Small intestine (tissue), 7 donors: Measurements from ENCODE around the gene KIF1B. TPM values are rescaled to one million over a fixed set of nuclear protein-coding genes. Genes with fewer than 3 reads are reported as not detected.

Experiments used
- DNase-seq, 2 donors: peaks; one replicate each; pipeline versions ENCODE4 v3.0.0 to v3.0.0-alpha.2; 2013
- FAIRE-seq: peaks from 2 replicates; lab custom pipeline; 2012; peaks lifted over from hg19 to GRCh38; lab: Jason Lieb, UNC
- H3K27ac ChIP-seq, 3 donors: one replicate each; pipeline ENCODE4 v1.5.1; 2013; ENCODE audit warnings: low read length in 2 of 3, mild to moderate bottlenecking in 2 of 3, control low read depth in 1 of 3, inconsistent platforms in 1 of 3, low read depth in 1 of 3, moderate library complexity in 1 of 3
- H3K27me3 ChIP-seq, 3 donors: one replicate each; pipeline ENCODE4 v1.6.1; 2013; ENCODE audit warnings: low read length in 3 of 3, inconsistent platforms in 1 of 3; ENCODE audit not compliant: control insufficient read depth in 3 of 3, insufficient read depth in 3 of 3
- H3K36me3 ChIP-seq, 3 donors: one replicate each; pipeline ENCODE4 v1.6.1; 2013; ENCODE audit warnings: low read length in 3 of 3, inconsistent platforms in 1 of 3, low read depth in 1 of 3, mild to moderate bottlenecking in 1 of 3, moderate library complexity in 1 of 3; ENCODE audit not compliant: control insufficient read depth in 3 of 3, insufficient read depth in 2 of 3
- H3K4me1 ChIP-seq, 3 donors: one replicate each; pipeline ENCODE4 v1.6.1; 2013; ENCODE audit warnings: low read length in 2 of 3, inconsistent platforms in 1 of 3, low read depth in 1 of 3, mild to moderate bottlenecking in 1 of 3, moderate library complexity in 1 of 3; ENCODE audit not compliant: control insufficient read depth in 3 of 3, insufficient read depth in 2 of 3
- H3K4me3 ChIP-seq, 3 donors: one replicate each; pipeline ENCODE4 v1.5.1; 2013; ENCODE audit warnings: low read length in 3 of 3, control low read depth in 1 of 3, inconsistent platforms in 1 of 3, low read depth in 1 of 3, mild to moderate bottlenecking in 1 of 3, moderate library complexity in 1 of 3
- H3K9me3 ChIP-seq, 2 donors: one replicate each; pipeline ENCODE4 v1.6.1; 2013; ENCODE audit warnings: low read depth in 1 of 2, low read length in 1 of 2; ENCODE audit not compliant: control insufficient read depth in 2 of 2, insufficient read depth in 1 of 2
- WGBS, 3 donors: extraction: QIAGEN DNeasy Blood & Tissue Kit; methylation state at CpG; one replicate each; pipeline ENCODE4 v1.1.7; 2013; 5-methylcytosine and 5-hydroxymethylcytosine counted together
- polyA plus RNA-seq, 4 donors: library from polyadenylated mRNA; stranded (reverse) in 3 of 4; unstranded in 1 of 4; fragments of 200-250 nt in 3 of 4; fragments of 120-200 nt in 1 of 4; gene quantifications; one replicate each; pipeline versions ENCODE4 v1.2.1 to v1.2.3, GENCODE V29; 2013
- donor health status: healthy with polysubstance abuse.
- donor health status: control.
- donor health status: control.
- donor health status: Bipolar disorder and iron deficiency.
- donor health status: healthy.

Gene KIF1B
- polyA plus RNA-seq, 4 donors: 6.8 to 15.5 (median 12.6) TPM

DNA sequence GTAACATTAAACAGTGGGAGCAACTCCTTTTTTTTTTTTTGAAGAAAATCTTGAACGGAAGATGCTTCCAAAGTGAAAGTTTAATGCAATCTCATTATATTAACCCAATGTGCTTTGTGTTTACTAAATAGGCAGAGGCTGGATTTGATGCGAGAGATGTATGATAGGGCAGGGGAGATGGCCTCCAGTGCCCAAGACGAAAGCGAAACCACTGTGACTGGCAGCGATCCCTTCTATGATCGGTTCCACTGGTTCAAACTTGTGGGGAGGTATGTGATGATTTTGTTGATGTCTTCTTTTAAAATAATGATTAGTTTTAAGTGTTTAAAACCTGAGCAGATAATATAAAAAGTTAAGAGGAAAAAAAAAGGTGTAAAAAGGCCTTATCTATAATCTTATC lies 114.3 kb downstream of the KIF1B start:
- Histone ChIP-seq H3K27me3 (no peaks in the 10 kb centered on the region), H3K9me3 (no peaks in the 10 kb centered on the region), H3K4me1 (no peaks in the 10 kb centered on the region), H3K4me3 (no peak overlapping the region), H3K27ac (no peak overlapping the region), H3K36me3 (peaks cover 13 to 16% (median 14%) of the 10 kb centered on the region in 3 donors)
- no peak for DNase-seq
- no peak for FAIRE-seq
- WGBS, 3 donors: 88 to 95% (median 89%) methylated on average over 6 of the region's 6 CpGs

DNA sequence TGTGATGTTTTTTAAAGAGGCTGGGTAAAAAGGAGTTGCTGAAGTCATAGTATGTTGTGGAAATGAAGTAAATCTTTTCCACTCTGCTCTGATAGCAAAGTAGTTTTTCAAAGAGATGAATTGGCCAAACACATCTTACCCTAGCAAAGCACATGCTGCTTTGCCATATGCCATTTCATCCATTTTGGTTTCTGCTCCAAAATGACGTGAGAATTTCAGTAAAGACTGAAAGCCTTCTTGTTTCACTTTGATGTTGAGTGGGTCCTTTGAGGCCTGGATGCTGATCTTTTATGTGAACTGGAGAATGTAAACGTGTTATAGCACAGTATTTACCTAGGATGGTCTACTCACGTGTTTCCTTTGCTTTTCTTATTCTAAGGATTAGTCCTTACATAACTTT lies 115.2 kb downstream of the KIF1B start:
- no peak for DNase-seq
- Histone ChIP-seq H3K27ac (no peak overlapping the region), H3K27me3 (no peaks in the 10 kb centered on the region), H3K4me1 (no peaks in the 10 kb centered on the region), H3K4me3 (no peak overlapping the region), H3K9me3 (no peaks in the 10 kb centered on the region), H3K36me3 (peaks cover 13 to 14% (median 14%) of the 10 kb centered on the region in 3 donors)
- FAIRE-seq: no peak
- WGBS, 3 donors: 76 to 85% (median 82%) methylated on average over 3 of the region's 3 CpGs

DNA sequence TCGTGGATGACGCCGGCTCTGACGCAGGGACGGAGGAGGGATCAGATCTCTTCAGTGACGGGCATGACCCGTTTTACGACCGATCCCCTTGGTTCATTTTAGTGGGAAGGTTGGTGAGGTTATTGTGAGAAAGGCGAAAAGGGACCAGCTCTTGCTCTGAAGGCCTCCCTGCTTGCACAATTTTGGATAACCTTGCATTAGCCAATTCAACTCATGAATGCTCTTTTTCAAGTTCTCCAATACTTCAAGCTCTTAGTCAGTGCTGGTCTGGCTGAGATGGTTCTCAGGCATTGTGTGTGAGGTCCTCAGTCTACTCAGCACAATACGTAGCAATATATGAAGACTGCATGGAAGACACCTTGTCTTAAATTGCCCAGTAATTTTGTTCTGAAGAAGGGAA lies 115.9 kb downstream of the KIF1B start:
- DNase-seq: no peak
- Histone ChIP-seq H3K27me3 (no peaks in the 10 kb centered on the region), H3K27ac (no peak overlapping the region), H3K9me3 (no peaks in the 10 kb centered on the region), H3K4me3 (no peak overlapping the region), H3K36me3 (peaks cover 13 to 16% (median 14%) of the 10 kb centered on the region in 3 donors), H3K4me1 (no peaks in the 10 kb centered on the region)
- FAIRE-seq: no peak
- 96 to 99% (median 97%) methylated on average over 11 of the region's 11 CpGs for WGBS, 3 donors

DNA sequence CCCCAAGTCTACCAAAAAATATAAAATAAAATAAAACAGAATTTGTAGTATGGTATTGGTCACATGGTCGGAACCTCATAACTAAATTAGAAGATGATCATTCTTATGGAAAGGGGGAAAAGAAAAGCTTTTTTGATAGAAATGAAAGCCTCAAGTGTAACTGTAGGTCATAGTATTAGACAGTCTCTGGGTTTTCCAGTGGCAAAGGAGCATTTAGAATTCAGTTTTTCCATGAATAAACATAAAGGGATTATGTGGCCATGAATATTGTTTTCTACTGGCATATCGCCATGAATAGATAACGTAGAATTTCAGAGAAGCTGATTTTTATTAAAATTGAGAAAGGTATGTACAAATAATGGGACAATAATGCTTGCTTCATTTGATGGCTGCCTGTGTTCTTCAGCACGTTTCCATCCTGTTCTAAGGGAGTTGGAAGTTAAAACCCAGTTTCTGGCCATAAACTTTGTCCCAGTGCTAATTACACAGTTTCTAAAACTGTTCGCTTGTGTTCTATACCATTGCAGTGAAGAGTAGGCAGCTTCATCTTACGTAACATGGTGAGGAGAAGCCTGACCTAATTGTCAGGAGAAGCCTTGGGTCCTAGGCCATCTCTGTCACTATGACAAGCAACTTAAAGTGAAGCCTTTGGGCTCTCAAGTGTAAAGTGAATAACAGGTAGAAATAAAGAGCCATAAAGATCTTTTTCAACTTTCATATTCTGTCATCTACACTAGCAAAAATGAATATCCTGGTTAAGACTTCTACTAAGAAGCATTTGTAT lies 118.0 kb downstream of the KIF1B start:
- H3K27me3 ChIP-seq: no peaks in the 10 kb centered on the region
- FAIRE-seq (no peak), DNase-seq (no peak)
- WGBS, 3 donors: 94 to 97% (median 95%) methylated on average over 6 of the region's 6 CpGs
- no peak overlapping the region for H3K4me3 ChIP-seq
- peaks cover 10 to 14% (median 11%) of the 10 kb centered on the region in 3 donors for H3K36me3 ChIP-seq
- no peak overlapping the region for H3K27ac ChIP-seq
- no peaks in the 10 kb centered on the region for H3K9me3 ChIP-seq
- H3K4me1 ChIP-seq: no peaks in the 10 kb centered on the region

DNA sequence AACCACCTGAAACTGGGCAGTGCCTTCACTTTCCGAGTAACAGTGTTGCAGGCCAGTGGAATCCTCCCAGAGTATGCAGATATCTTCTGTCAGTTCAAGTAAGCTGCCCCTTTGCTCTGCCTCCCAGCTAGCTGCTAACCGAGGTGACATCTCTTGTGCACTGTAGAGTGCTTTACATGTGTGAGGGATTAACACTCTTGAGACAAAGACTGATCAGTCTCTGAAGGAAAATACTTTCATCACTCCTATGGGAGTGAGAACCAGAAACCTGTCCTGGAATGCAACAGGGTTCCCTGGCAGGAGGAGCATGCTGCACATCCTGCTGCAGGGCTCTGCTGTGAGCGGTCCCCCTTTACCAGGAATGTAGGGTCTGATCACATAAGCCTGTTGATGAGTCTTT lies 127.1 kb downstream of the KIF1B start:
- WGBS, 3 donors: 81 to 85% (median 85%) methylated on average over 3 of the region's 3 CpGs
- no peak overlapping the region for H3K27ac ChIP-seq
- DNase-seq (no peak), FAIRE-seq (no peak)
- no peaks in the 10 kb centered on the region for H3K9me3 ChIP-seq
- peaks cover 18 to 30% (median 23%) of the 10 kb centered on the region in 3 donors for H3K36me3 ChIP-seq
- peaks cover 0 to 4% (median 0%) of the 10 kb centered on the region in 3 donors for H3K4me1 ChIP-seq
- H3K4me3 ChIP-seq: no peak overlapping the region
- no peaks in the 10 kb centered on the region for H3K27me3 ChIP-seq

DNA sequence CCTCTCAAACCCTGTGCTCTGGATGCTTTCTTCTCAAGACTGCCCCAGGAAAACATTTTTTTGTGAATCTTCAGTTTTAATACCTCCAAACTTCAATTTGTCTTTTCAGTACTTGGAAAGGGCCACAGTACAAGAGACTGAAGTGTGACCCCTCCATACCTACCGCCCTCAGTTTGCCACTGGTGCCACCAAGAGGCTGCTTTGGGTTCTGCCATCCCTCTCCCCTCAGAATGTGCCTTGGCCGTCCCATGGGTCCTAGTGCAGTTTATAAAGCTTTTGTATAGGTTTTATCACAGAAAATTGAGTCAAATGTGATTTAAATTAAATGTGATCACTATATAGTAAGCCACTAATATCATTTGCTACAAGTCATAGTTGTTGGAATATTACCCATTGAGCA lies 127.7 kb downstream of the KIF1B start:
- WGBS, 3 donors: 30 to 39% (median 39%) methylated on average over 2 of the region's 2 CpGs
- no peak overlapping the region for H3K4me3 ChIP-seq
- FAIRE-seq: no peak
- H3K4me1 ChIP-seq: peaks cover 0 to 4% (median 0%) of the 10 kb centered on the region in 3 donors
- no peak overlapping the region for H3K27ac ChIP-seq
- H3K9me3 ChIP-seq: no peaks in the 10 kb centered on the region
- peaks cover 22 to 30% (median 23%) of the 10 kb centered on the region in 3 donors for H3K36me3 ChIP-seq
- DNase-seq: peak; percentile 36 to 56
- no peaks in the 10 kb centered on the region for H3K27me3 ChIP-seq

DNA sequence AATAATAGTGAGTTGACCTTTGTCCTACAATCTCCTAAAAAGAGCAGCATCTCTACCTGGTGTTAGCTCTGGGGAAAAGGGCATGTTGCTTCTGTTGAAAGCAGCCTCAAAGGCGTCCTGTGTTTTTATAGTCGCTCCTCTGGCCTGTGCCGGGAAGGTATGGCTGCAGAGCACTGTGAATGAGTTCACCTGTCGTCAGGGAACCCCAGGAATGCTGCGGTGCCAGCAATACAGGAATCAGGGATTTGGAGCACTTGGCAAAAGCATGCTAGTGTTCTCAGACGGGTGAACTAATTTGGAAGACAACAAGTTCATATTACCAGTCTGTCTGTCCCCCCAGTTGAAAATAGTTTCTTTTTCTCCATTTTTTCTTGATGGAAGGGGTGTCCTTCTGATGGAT lies 128.2 kb downstream of the KIF1B start:
- DNase-seq: no peak
- Histone ChIP-seq H3K9me3 (no peaks in the 10 kb centered on the region), H3K36me3 (peaks cover 23 to 35% (median 23%) of the 10 kb centered on the region in 3 donors), H3K27ac (no peak overlapping the region), H3K4me1 (peaks cover 0 to 4% (median 0%) of the 10 kb centered on the region in 3 donors), H3K27me3 (no peaks in the 10 kb centered on the region), H3K4me3 (no peak overlapping the region)
- 72 to 87% (median 84%) methylated on average over 6 of the region's 6 CpGs for WGBS, 3 donors
- no peak for FAIRE-seq

DNA sequence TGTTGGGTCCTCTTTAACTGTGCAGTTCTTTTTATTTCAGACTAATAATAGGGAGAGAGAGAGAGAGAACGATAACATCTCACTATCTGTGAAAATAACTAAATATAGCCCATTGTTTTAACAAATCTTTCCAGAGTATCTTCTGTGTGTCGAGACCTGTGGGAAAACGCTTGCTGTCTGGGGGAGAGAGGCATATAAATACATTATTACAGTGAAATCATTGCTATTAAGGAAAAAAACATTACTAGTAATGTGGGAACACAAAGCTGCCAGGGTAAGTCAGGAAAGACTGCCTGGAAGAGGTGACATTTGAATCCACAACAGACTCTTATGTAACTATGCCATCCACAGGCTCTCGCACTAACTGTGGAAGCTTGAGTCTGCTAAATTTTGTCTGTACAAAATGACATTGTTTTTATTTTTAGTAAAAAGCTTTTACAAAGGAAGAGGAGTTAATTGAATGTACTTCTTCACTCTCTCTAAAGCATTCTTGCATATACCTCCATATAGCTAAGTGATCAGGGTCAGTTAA lies 128.7 kb downstream of the KIF1B start:
- Histone ChIP-seq H3K4me3 (no peak overlapping the region), H3K36me3 (peaks cover 23 to 37% (median 26%) of the 10 kb centered on the region in 3 donors), H3K27ac (no peak overlapping the region), H3K9me3 (no peaks in the 10 kb centered on the region), H3K27me3 (no peaks in the 10 kb centered on the region), H3K4me1 (peaks cover 0 to 4% (median 0%) of the 10 kb centered on the region in 3 donors)
- FAIRE-seq: no peak
- WGBS, 3 donors: 89 to 96% (median 93%) methylated on average over 4 of the region's 4 CpGs
- no peak for DNase-seq
